Left lung (tissue), 10 donors: Measurements from ENCODE around the gene GLS. TPM values are rescaled to one million over a fixed set of nuclear protein-coding genes. Genes with fewer than 3 reads are reported as not detected.

Experiments
- ATAC-seq: fragments of 200-7000 bp; cut with Tn5 transposase; one replicate; pipeline ENCODE4 v1.9.1; 2020; ENCODE audit warnings: moderate library complexity
- DNase-seq, 4 donors: peaks; one replicate each; pipeline ENCODE4 v3.0.0-alpha.2; 2013 to 2020
- H3K27ac ChIP-seq, 2 donors: fragments of 200-600 bp; sonication (generic) in 1 of 2; one replicate each; pipeline versions ENCODE4 v1.5.0 to v1.8.0; 2020 to 2021
- H3K27me3 ChIP-seq, 2 donors: fragments of 200-600 bp; sonication (generic) in 1 of 2; one replicate each; pipeline versions ENCODE4 v1.5.0 to v1.8.0; 2020 to 2021
- H3K36me3 ChIP-seq, 2 donors: fragments of 200-600 bp; sonication (generic) in 1 of 2; one replicate each; pipeline versions ENCODE4 v1.5.0 to v1.8.0; 2020 to 2021
- H3K4me1 ChIP-seq, 2 donors: fragments of 200-600 bp; one replicate each; pipeline ENCODE4 v1.8.0; 2021
- H3K4me3 ChIP-seq, 2 donors: fragments of 200-600 bp; sonication (generic) in 1 of 2; one replicate each; pipeline versions ENCODE4 v1.5.0 to v1.8.0; 2020 to 2021; ENCODE audit warnings: mild to moderate bottlenecking in 1 of 2
- H3K9me3 ChIP-seq, 2 donors: fragments of 200-600 bp; sonication (generic) in 1 of 2; one replicate each; pipeline versions ENCODE4 v1.5.0 to v1.8.0; 2020 to 2021
- CTCF ChIP-seq, 2 donors: fragments of 200-600 bp; sonication (generic) in 1 of 2; IDR thresholded peaks; one replicate each; pipeline versions ENCODE4 v1.5.0 to v1.8.0; 2021; ENCODE audit warnings: antibody characterized with exemption in 2 of 2
- intact Hi-C, 2 donors: fragments of 100-400 bp; cut with DNase I; formaldehyde crosslinking; loops; one replicate each; pipeline versions ENCODE4 v1.11.2 to v1.14.2; 2022
- polyA plus RNA-seq, 6 donors: library from polyadenylated mRNA; unstranded; fragments of 120-200 nt; gene quantifications; one replicate each; pipeline ENCODE4 v1.2.1, GENCODE V29; 2013; ENCODE audit not compliant: insufficient read length in 6 of 6
- total RNA-seq, 2 donors: library from RNA; stranded (reverse); fragmentation: NEBNext Ultra II Directional; extraction: Animal tissue kit (Norgen Biotek cat#: 25700); gene quantifications; one replicate each; pipeline ENCODE4 v1.2.1, GENCODE V29; 2021
- donor health status: DM: no; HTN: yes; CAD: no.
- donor health status: DM: no; HTN: no; CAD: no.

Gene GLS
- total and polyA plus RNA-seq, 8 donors = 114 to 346 (median 123) TPM

GRCh38 chr2:190996947-190997346, 116.3 kb downstream of the GLS start:
- H3K4me3 ChIP-seq = no peak overlapping the region
- TF ChIP-seq CTCF (IDR thresholded peaks at IDR 0.05) = no peak
- peaks cover 0 to 7% of the 10 kb centered on the region in 2 donors for H3K4me1 ChIP-seq
- H3K27ac ChIP-seq = peak overlapping the region in 1 of 2 donors; percentile 3
- H3K27me3 ChIP-seq = no peaks in the 10 kb centered on the region
- ATAC-seq (peak; percentile 65), DNase-seq (no peak)
- peaks cover 0 to 100% of the 10 kb centered on the region in 2 donors for H3K36me3 ChIP-seq
- intact Hi-C loops = no loop called here
- no peaks in the 10 kb centered on the region for H3K9me3 ChIP-seq

- intact Hi-C loops = no loop called here
- H3K27ac ChIP-seq = peak overlapping the region in 1 of 2 donors; percentile 3
- DNase-seq = no peak
- H3K27me3 ChIP-seq = no peaks in the 10 kb centered on the region
- H3K4me3 ChIP-seq = no peak overlapping the region
- TF ChIP-seq CTCF (IDR thresholded peaks at IDR 0.05) = no peak
- no peak for ATAC-seq
- no peaks in the 10 kb centered on the region for H3K9me3 ChIP-seq
- peaks cover 0 to 100% of the 10 kb centered on the region in 2 donors for H3K36me3 ChIP-seq
- peaks cover 0 to 7% of the 10 kb centered on the region in 2 donors for H3K4me1 ChIP-seq
Measured at GRCh38 chr2:190997526-190998113, 117.0 kb downstream of the GLS start.

DNA sequence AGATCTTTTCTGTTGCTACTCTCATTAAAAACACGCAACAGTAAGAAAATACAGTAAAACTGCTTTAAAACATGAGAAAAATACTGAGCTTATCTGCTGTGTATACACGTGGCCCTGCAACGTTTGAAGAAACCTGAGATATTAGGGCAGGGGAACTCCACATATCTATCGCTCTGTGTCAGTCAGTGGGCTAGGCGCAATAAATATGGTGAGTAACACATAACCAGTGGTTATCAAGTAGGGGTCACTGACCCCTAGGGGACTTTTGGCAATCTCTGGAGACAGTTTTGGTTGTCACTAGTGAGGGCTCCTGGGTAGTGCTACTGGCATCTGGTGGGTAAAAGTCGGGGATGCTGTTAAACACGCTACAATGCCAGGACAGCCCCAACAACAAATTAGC, 118.4 kb downstream of the GLS start:
- no peak for DNase-seq
- Histone ChIP-seq H3K27ac (no peak overlapping the region), H3K4me1 (peaks cover 0 to 7% of the 10 kb centered on the region in 2 donors), H3K9me3 (no peaks in the 10 kb centered on the region), H3K36me3 (peaks cover 0 to 100% of the 10 kb centered on the region in 2 donors), H3K4me3 (no peak overlapping the region), H3K27me3 (no peaks in the 10 kb centered on the region)
- intact Hi-C loops = no loop called here
- no peak for ATAC-seq
- TF ChIP-seq CTCF (IDR thresholded peaks at IDR 0.05) = no peak

DNA sequence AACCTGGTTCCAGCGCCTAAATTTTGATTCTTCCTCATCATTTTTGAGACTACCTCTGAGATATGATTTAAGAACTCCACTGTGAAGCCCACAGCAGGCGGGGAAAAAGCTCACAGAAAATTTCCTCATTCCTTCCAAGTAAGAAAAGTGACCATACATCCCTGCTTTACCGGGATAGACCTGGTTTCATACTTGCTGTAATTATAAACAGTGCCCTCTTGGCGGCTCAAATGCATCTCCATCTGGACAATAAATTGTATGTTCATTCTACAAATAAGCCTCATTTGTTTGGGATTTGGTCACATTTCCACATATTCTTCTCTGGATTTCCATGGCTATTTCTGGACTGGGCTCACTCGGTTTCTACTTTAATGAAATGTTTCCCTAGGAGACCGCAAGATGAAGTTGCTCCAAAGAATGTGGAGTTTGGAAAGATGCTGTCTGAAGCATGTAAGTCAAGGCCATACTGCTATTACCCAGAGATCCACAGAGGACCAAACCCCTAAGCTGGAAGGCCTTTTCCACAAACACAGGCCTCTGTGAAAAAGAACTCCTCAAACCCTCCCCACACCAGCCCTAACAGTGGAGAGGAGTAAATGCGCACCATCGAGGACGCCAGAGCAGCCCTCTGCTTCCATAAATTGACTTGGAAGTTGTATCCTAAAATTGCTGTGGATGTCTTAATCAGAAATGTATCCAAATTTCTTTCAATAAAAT, 119.5 kb downstream of the GLS start:
- no peak for DNase-seq
- H3K36me3 ChIP-seq = peaks cover 0 to 100% of the 10 kb centered on the region in 2 donors
- no peaks in the 10 kb centered on the region for H3K9me3 ChIP-seq
- peaks cover 0 to 7% of the 10 kb centered on the region in 2 donors for H3K4me1 ChIP-seq
- no peak for TF ChIP-seq CTCF (IDR thresholded peaks at IDR 0.05)
- no peak for ATAC-seq
- peak overlapping the region in 1 of 2 donors; percentile 11 for H3K27ac ChIP-seq
- H3K4me3 ChIP-seq = no peak overlapping the region
- H3K27me3 ChIP-seq = no peaks in the 10 kb centered on the region
- intact Hi-C loops = no loop called here

DNA sequence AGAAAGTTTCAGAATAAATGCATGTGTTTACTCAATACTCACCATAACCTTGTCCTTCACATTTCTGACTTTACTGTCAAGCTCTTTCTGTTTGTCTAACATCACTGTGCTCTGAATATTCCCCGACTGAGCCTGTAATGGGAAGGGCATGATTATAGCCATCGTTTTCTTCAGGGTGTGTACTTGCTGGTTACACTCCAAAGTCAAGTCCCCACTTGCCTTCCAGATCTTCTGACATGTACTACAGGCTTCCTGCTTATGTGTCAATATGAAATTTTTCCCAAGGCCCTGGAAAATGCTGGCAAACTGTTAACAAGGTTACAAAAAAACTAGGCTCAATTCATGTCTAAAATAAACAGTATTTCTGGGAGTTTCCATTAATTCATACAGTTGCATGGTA, 120.4 kb downstream of the GLS start:
- DNase-seq (no peak), ATAC-seq (peak; percentile 70)
- Histone ChIP-seq H3K36me3 (peaks cover 0 to 100% of the 10 kb centered on the region in 2 donors), H3K9me3 (no peaks in the 10 kb centered on the region), H3K4me1 (peaks cover 0 to 7% of the 10 kb centered on the region in 2 donors), H3K4me3 (no peak overlapping the region), H3K27ac (peak overlapping the region; percentile 11 to 27), H3K27me3 (no peaks in the 10 kb centered on the region)
- intact Hi-C loops = no loop called here
- no peak for TF ChIP-seq CTCF (IDR thresholded peaks at IDR 0.05)
